ENCODE results near the gene HELZ.

DNA sequence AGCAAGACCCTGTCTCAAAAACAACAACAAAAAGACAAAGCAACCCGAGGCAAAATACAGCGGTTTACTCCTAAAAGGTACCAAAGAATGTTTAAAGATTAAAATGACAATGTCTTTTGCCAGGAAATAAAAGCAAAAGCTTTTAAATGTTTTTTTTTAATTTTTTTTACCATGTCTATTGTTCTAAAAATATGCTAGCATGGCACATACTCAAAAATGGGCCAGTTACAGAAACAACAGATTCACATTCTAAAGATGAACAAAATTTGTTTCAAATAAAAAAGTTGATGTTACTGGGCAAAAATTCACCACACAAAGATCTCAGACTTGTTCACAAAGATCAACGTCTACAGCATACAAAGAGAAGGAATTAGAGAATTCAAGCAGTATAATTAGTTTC lies 159.6 kb downstream of the HELZ start:
- TF ChIP-seq, protein P1, sequence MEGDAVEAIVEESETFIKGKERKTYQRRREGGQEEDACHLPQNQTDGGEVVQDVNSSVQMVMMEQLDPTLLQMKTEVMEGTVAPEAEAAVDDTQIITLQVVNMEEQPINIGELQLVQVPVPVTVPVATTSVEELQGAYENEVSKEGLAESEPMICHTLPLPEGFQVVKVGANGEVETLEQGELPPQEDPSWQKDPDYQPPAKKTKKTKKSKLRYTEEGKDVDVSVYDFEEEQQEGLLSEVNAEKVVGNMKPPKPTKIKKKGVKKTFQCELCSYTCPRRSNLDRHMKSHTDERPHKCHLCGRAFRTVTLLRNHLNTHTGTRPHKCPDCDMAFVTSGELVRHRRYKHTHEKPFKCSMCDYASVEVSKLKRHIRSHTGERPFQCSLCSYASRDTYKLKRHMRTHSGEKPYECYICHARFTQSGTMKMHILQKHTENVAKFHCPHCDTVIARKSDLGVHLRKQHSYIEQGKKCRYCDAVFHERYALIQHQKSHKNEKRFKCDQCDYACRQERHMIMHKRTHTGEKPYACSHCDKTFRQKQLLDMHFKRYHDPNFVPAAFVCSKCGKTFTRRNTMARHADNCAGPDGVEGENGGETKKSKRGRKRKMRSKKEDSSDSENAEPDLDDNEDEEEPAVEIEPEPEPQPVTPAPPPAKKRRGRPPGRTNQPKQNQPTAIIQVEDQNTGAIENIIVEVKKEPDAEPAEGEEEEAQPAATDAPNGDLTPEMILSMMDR (IDR thresholded peaks at IDR 0.05) = no peak
- TF ChIP-seq POLR2A (IDR thresholded peaks at IDR 0.05) = no peak
- no peak for TF ChIP-seq POLR2AphosphoS5 (IDR thresholded peaks at IDR 0.05)
